Mesenteric fat pad (tissue), 1 donor: ENCODE data around the gene FGF8. TPM values are rescaled to one million over a fixed set of nuclear protein-coding genes. Genes with fewer than 3 reads are reported as not detected.

Source experiments
- DNase-seq: peaks from one replicate; pipeline ENCODE4 v3.0.0-alpha.2; 2020; ENCODE audit warnings: low spot score
- total RNA-seq: library from RNA; stranded (reverse); fragmentation: NEBNext Ultra II Directional; extraction: Animal tissue kit (Norgen Biotek cat#: 25700); gene quantifications from one replicate; pipeline ENCODE4 v1.2.1, GENCODE V29; 2021
- donor health status: DM: yes; HTN: yes; CAD: no.

Gene FGF8
- total RNA-seq, 1 donor from 2014 or later, result not detected

DNA sequence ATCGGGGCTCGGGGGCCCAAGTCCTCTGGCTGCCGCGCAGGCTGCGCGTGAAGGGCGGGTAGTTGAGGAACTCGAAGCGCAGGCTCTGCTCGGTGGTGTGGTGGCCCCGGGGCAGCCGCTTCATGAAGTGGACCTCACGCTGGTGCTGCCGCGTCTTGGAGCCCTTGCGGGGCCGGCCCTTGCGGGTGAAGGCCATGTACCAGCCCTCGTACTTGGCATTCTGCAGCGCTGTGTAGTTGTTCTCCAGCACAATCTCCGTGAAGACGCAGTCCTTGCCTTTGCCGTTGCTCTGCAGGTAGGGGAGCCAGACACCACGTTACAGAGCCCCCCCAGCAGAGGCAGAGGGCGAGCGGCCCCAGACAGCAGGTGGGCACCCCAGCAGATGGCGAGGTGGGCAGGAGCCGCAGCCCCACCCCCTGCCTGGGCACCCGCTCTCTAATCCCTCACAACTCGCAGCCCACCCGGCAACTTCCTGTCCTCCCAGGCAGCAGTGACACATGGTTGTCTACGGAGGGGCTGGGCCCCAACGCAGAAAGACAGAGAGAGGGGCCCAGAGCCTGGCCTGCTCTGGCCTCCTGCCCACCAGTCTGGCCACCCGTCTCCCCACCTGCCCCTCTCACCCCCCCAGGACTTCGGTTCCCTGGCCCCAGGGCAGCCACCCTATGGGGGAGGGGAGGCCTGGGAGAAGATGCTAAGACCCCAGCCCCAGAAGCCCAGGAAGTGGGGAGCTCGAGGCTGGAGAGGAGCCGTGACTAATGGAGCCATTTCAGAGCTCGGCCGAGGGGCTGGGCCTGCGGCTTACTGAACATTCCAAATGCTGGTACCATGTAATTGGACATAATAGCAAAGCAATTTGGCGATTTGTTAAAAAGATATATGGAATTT, 5.3 kb downstream of the FGF8 start:
- peak; percentile 87 for DNase-seq

GRCh38 chr10:101769541-101770180, 6.3 kb downstream of the FGF8 start:
- DNase-seq, result no peak

DNA sequence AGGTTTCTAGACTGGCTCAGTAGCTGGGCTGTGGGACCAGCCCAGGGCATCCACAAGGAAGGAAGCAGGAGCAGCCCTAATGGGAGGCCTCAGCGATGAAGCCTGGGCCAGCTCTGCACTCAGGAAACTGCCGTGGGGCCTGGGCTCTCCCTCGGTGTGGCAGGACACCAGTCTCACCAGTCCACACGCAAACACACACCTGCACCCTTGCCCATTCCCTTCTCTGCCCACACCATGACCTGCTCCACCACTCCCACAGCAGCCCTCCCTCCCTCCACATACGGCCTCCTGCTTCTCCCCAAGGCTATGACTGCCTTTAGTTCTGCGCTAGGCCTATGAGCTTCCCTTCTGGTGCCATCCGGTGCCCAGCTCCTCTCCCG, 7.1 kb downstream of the FGF8 start:
- DNase-seq, result peak; percentile 57

DNA sequence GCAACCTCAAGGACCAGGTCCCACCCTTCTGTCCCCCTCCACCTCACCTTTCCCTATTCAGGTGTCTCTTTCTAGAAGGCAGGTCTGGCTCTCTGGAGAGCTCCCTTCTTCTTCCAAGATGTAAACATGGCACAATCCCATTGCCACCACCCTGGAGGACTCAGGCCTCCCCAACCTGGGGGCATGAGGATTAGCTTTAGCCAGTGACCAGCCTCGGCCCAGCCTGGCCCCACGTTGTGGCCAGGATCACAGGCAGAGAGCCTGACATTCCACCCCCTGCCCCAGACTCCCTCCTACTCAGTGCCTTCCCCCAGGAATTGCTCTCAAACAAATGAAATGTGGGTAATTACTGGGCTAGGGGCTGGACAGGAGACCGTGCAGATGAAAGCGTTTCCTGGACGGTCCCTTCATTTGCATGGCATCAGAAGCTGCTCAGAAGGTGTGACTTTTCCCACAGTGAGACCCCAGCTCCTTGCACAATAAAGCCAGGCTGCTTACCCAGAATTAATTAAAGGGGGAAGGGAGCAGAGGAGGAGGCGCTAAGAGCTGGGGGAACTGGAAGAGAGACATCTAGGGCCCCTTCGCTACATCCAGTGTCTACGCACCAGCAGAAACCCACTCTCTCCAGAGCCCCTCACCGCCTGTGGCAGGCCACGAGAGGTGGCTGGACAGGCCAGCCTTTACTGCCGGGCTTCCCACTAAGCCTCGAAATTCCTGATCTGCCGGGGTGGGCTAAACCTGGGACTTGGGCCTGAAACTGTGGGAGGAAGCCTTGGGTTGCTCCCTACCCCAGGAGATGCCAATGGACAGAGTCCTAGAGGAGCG, 7.7 kb downstream of the FGF8 start:
- peak; percentile 85 for DNase-seq

- DNase-seq, result no peak
Observed at GRCh38 chr10:101767600-101767945, 8.3 kb downstream of the FGF8 start.

DNA sequence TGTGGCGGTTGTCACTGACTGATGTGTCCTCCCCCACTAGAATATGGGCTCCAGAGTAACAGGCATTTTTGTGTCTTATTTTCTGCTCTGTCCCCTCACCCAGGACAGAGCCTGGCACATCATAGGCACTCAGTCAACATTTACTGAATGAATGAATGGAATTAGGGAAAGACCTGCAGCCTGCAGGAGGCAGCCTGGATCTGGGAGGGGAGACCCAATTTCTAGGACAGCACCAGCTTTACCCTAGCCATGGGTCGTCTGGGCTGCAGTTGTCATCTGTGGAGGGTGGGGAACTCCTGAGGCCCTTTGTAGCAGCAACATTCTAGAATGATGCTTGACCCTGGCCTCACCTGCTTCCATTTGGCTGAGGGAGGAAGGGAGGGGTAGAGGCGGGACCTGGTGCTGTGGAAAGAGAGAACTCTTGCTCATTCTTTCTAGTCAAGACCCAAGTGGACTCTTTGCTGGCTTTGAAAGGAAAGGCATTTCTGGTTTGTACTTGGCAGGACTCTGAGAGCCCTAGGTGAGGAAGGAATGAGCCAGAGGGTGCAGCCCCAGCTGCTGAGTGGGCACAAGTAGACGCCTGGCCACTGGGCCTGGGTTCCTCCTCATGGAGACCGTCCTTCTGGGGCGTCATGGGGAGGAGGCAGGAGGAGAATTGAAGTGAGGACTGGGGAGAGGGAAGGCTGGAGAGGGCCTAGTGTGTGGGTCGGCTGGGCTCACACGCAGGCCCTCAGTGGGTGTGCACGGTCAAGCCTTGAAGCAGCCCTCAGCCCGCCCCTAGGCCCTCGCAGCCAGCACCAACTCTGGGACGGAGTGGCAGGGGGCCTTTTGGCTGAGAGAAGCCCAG, 8.9 kb downstream of the FGF8 start:
- peak; percentile 86 for DNase-seq

- peak; percentile 60 for DNase-seq
Observed at GRCh38 chr10:101766306-101766705, 9.6 kb downstream of the FGF8 start.

GRCh38 chr10:101763141-101763846, 12.6 kb downstream of the FGF8 start:
- DNase-seq, result peak; percentile 62

DNA sequence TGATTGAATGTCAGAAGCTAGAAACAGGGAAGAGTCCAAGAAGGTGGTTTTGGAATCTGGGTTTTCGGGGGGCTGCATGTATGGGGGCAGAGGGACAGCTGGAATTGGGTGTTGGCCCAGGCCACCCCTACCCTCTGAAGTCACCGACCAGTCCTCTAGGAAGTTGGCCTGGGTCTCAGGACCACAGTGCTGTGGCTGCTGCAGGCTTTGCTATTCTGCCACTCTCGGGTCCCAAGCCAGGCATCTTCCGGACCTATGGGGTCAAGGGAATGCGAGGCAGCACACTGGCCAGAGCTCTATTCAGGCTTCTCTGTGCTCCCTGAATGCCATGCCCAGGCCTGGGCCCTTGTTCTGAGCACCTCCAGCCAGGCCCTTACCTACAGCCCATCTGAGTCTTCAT, 13.2 kb downstream of the FGF8 start:
- DNase-seq, result peak; percentile 71

DNA sequence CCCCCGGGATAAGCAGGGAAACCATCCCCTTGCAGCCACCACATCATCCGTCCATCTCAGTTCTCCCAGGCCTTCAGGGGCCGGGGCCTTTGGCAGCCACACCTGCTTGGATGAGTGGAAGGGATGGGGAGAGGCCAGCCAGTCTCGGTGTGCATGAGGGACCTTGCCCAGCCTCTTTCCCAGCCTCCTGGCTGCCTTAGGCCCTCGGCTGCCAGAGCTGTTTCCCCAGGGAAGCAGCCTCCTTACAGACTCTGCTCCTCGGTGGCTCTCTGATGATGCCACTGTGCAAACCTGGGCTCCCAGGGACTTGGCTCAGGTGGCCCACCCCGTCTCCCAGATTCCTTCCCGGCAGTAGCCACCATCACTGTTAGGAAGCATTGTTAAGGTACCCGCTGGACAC, 14.7 kb downstream of the FGF8 start:
- DNase-seq, result no peak

DNA sequence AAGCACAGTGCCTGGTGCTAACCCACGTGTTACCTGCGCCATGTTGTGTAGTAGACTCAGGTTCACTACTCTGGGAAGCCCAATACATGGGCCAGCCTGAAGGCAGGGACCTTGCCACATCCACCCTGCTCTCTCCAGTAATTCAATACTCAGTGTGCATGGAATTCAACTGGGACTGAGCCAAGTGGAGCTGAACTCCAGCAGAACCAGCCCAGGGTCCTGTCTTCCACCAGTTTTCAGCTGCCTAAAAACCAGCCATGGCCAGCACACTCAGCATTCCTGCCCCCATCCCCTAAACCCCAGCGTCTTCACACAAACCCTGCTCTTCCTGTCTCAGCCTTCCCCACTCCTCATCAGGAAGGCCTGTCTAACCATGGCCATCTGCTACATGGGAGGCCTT, 15.4 kb downstream of the FGF8 start:
- no peak for DNase-seq

- no peak for DNase-seq
Observed at GRCh38 chr10:101759309-101760247, 16.3 kb downstream of the FGF8 start.

GRCh38 chr10:101758858-101759257, 17.1 kb downstream of the FGF8 start:
- DNase-seq, result no peak

GRCh38 chr10:101752241-101752640, 23.7 kb downstream of the FGF8 start:
- no peak for DNase-seq

DNA sequence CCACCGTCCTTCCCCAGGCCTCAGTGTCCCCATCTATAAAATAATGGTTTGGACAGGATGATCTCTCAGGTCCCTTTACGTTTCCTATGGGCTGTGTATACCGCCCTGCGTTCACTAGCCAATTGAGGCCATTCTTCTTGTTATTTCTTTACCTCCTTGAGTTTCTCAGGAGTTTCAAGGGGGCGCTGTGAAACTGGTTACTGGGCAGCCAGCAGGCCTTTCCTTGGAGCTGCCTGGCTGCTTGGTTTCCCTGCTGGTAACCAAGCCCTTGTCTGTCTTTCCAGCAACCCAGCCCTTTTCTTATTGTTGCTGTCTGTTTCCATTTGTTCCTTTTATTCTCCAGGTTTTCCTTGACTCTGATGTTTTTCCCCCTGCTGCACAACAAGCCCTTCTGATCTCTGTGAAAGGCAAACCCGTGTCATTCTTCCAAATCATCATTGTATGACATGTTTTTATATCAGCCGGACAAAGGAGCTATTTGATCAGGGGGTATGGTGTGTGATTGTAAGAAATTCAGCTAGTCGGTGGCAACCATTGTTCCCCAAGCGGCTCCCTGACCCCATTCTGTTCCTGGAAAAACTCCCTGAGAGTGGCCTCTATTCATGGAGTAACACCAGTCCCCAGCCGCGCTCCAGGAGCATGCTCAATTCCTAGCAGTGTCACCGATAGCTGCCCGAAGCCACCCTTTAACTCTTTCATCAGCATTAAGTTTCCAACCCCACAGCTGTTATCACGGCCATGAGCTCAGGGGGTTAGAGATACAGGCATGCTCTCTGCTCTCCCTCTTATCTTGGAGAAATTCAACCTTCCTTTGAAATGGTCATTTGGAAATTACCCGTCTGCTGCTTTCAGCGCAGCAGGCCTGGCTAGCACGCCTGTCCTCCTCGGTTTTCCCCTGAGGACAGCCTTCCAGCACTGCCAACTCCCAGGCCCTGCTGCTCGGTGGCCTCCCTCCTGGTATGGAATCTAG, 26.6 kb downstream of the FGF8 start:
- no peak for DNase-seq

- no peak for DNase-seq
Observed at GRCh38 chr10:101748496-101748895, 27.4 kb downstream of the FGF8 start.

DNA sequence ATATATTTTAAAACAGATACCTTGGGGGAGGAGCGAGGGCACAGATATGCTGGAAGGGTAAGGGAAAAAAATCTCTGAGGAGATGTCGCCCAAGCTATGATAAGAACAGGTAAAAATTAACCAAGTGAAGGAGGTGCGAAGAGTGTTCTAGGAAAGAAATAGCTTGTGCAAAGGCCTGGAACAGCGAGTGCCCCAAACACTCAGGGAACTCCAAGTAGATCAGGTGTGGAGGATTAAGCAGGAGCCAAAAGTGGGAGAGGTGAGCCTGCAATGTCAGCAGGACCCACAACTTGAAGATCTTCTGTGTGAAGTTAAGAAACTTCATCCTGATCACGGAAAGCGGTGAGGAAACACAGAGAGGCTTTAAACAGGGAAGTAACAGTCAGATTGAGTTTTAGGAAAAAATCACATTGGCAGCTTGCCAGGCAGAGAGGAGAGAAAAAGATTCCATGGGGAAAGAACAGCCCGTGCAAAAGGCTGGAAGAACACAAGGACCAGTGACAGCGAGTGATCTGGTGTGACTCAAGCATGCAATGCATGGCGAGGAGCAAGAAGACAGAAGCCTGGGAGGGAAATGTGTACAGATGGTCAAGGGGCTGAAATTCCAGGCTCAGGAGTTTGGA, 30.7 kb downstream of the FGF8 start:
- DNase-seq, result no peak

DNA sequence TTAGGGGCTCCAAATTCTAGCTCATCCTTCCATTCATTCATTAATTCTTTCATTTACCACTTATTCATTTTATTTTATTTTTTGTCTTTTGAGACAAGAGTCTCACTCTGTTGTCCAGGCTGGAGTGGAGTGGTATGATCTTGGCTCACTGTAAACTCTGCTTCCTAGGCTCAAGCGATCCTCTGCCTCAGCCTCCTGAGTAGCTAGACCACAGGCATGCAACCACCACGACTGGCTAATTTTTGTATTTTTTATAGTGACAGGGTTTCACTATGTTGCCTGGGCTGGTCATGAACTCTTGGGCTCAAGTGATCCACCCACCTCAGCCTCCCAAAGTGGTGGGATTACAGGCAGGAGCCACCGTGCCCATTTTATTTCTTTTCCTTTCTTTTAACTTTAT, 31.6 kb downstream of the FGF8 start:
- no peak for DNase-seq
